HepG2 (cell line): ENCODE measurements around the gene AGAP1.

Source experiments
- CTCF ChIP-seq: sonication (generic); formaldehyde crosslinking; IDR thresholded peaks from 2 replicates; pipeline ENCODE4 v1.5.0; 2020; ENCODE audit warnings: mild to moderate bottlenecking, missing genetic modification reagents, moderate library complexity
- FOXO1 ChIP-seq: sonication (generic); formaldehyde crosslinking; IDR thresholded peaks from 2 replicates; pipeline ENCODE4 v1.4.0; 2020; ENCODE audit warnings: missing genetic modification reagents
- JUND ChIP-seq: sonication (generic); formaldehyde crosslinking; IDR thresholded peaks from 2 replicates; pipeline ENCODE4 v1.8.0; 2022; ENCODE audit warnings: mild to moderate bottlenecking, missing genetic modification reagents
- MXD4 ChIP-seq: IDR thresholded peaks from 2 replicates; pipeline ENCODE4 v1.6.1; 2016; ENCODE audit warnings: mild to moderate bottlenecking, missing biosample characterization, missing genetic modification reagents
- ZNF136 ChIP-seq: sonication (generic); formaldehyde crosslinking; IDR thresholded peaks from 2 replicates; pipeline ENCODE4 v1.8.1; 2022; ENCODE audit warnings: low read depth, mild to moderate bottlenecking, moderate library complexity, missing genetic modification reagents
- ZNF567 ChIP-seq: sonication (generic); formaldehyde crosslinking; IDR thresholded peaks from 2 replicates; pipeline ENCODE4 v1.8.1; 2023; ENCODE audit warnings: mild to moderate bottlenecking, missing genetic modification reagents, borderline replicate concordance
- ZNF709 ChIP-seq: sonication (generic); formaldehyde crosslinking; IDR thresholded peaks from 2 replicates; pipeline ENCODE4 v1.5.0; 2020; ENCODE audit warnings: mild to moderate bottlenecking, missing genetic modification reagents
- ZNF770 ChIP-seq: sonication (generic); formaldehyde crosslinking; IDR thresholded peaks from 2 replicates; pipeline ENCODE4 v1.5.0; 2020; ENCODE audit warnings: mild to moderate bottlenecking, missing genetic modification reagents
- ZNF839 ChIP-seq: sonication (generic); formaldehyde crosslinking; IDR thresholded peaks from 2 replicates; pipeline ENCODE4 v1.4.0; 2020; ENCODE audit warnings: missing genetic modification reagents, mild to moderate bottlenecking, borderline replicate concordance
- TF ChIP-seq, protein P1 (sequence below): sonication (generic); formaldehyde crosslinking; IDR thresholded peaks from 2 replicates; pipeline ENCODE4 v1.8.1; 2023; ENCODE audit warnings: mild to moderate bottlenecking, missing genetic modification reagents

DNA sequence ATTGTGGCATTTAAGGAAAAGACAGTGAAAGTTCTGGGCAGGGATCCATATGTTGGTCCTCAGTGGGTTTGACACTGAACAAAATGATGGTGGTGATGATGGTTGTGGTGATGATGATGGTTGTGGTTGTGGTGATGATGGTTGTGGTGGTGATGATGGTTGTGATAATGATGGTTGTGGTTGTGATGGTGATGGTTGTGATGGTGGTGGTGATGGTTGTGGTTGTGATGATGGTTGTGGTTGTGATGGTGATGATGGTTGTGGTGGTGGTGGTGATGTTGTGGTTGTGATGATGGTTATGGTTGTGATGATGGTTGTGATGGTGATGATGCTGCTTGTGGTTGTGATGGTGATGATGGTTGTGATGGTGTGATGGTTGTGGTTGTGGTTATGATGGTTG lies 308.7 kb downstream of the AGAP1 start:
- TF ChIP-seq ZNF839 (CRISPR knock-in tag) (no peak), FOXO1 (CRISPR knock-in tag) (no peak), ZNF136 (CRISPR knock-in tag) (no peak), MXD4 (CRISPR knock-in tag) (no peak), CTCF (CRISPR knock-in tag) (no peak), ZNF567 (CRISPR knock-in tag) (no peak), JUND (no peak), ZNF709 (CRISPR knock-in tag) (no peak), ZNF770 (CRISPR knock-in tag) (no peak)
- TF ChIP-seq, protein P1, sequence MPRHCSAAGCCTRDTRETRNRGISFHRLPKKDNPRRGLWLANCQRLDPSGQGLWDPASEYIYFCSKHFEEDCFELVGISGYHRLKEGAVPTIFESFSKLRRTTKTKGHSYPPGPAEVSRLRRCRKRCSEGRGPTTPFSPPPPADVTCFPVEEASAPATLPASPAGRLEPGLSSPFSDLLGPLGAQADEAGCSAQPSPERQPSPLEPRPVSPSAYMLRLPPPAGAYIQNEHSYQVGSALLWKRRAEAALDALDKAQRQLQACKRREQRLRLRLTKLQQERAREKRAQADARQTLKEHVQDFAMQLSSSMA: no peak
